T-helper 2 cell (primary cell): ENCODE data around the gene PSKH1.

Experiments used
- DNase-seq, 5 experiments: peaks; one replicate each; pipeline versions ENCODE4 v3.0.0 to v3.0.0-alpha.2; 2012 to 2022

The PSKH1 gene

DNA sequence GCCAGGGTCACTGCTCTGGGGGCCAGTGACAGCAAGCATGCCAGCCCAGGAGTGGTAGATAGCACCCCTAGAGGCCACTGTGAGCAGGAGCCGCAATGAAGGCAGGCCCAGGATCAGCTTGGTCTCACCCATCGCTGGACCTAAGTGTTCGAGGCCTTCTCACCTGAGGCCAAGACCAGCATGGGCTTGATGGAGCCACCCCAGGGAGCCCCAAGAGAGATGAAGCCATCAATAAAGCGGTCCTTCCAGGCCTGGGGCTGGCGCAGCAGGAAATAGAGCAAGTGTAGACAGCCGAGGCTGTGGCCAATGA, 49.1 kb downstream of the PSKH1 start:
- DNase-seq = peak in 2 of 5 experiments; percentile 15 to 42

DNA sequence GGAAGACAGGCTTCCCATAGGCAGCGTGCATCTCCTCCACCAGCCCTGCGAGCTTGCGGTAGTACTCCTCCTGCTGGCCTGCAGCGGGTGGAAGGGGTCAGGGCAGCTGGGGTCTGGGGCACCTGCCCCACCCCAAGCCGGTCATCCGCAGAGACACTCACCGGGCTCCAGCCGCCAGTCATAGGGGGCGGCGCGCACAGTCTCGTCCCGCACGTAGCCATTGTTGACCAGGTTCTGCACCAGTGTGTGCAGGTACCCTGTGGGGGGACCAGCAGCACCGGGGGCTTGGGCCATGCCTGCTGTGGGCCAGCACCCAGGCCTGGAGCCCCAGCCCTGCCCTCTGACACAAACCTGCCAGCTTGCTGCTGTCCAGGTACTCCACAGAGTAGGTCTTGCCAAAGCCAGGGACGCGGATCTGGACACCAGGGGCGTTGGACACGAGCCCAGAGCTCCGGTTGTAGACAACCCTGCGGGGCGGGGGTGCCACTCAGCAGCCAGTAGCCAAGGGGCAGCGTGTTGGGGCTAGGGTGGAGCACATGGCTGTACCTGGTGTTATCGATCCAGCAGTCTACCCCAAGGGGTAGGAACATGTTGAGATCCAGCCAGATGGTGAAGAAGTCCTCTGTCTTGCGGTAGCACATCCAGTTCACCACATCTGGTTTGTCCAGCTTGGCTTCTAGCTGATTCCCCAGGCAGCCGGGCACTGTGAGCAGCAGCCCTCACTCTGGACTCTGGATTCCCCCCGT, 49.6 kb downstream of the PSKH1 start:
- DNase-seq = no peak

DNA sequence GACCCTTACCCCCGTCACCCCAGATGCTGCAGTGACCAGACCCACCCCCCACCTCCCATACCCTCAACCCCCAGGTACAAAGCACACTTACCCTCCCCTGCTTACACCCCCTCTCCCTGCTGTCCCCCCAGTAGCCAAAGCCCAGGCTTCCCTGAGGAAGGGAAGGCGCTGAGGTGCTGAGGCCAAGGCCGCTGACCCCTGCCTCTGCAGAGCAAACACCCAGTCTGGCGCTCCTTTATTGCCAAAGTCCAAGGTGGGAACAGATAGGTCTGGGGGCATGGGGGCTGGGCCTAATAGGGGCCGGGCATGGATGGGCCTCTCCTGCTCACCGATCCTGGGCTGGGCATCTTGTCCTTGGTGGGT, 50.2 kb downstream of the PSKH1 start:
- DNase-seq = no peak

GRCh38 chr16:67943619-67944504, 50.8 kb downstream of the PSKH1 start, which contains the start of gene LCAT:
LCAT (minus strand) TSS chr16:67944120; CDS start chr16:67944101, 19 bp downstream.
- DNase-seq = no peak

DNA sequence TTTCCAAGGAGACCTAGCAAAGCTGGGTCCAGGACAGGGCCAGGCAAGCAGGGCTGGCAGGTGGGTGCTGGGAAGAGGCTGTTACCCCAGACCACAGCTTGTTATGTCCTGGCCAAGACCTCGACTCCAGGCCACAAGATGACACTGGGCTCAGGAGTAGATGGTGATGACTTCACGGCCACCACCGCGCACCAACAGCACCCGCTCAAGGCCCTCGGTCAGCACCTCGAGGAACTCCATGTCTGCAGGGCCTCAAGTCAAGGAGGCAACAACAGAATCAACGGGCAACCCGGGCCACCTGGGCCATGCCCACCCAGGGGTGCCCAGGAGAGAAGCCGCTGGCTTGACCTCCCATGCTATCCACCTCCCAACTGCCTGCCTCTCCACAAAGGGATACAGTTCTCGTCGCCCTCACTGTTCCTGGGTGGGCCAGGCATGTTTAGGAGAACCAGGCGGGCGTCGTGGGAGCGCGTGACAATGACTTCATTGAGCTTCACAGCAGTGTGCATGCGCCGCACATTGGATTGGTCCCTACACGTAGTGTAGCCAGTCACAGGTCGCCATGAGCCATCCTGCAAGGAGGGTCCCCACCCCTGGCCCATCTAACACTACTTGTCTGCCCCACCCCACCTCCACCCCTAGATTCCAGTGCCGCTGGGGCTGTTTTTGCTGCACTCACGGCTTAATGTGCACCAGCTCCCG, 51.8 kb downstream of the PSKH1 start:
- DNase-seq = no peak

GRCh38 chr16:67945392-67945933, 52.4 kb downstream of the PSKH1 start:
- no peak for DNase-seq

- DNase-seq = no peak
These were observed 53.1 kb downstream of the PSKH1 start for GRCh38 chr16:67946128-67946569.

- no peak for DNase-seq
These were observed 54.0 kb downstream of the PSKH1 start for GRCh38 chr16:67946966-67947558.

GRCh38 chr16:67948015-67948414, 55.0 kb downstream of the PSKH1 start:
- DNase-seq = no peak

DNA sequence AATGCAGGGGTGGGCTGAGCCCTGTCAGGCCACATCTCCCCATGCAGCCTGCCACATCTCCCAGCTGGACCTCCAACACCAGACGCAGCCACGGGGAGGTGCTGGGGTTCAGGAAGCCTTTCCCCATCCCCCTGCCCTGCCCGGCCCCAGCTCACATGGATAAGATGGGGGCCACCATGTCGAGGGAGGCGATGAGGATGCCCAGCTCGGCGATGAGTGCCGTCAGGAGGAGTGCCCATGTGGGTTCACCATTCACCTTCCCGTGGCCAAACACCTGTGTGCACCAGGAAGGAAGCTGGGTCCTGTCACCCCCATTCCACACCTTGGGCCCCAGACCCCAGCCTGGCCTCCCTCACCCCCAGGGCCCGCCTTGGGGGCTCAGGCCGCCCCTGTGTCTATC, 56.6 kb downstream of the PSKH1 start:
- DNase-seq = no peak

DNA sequence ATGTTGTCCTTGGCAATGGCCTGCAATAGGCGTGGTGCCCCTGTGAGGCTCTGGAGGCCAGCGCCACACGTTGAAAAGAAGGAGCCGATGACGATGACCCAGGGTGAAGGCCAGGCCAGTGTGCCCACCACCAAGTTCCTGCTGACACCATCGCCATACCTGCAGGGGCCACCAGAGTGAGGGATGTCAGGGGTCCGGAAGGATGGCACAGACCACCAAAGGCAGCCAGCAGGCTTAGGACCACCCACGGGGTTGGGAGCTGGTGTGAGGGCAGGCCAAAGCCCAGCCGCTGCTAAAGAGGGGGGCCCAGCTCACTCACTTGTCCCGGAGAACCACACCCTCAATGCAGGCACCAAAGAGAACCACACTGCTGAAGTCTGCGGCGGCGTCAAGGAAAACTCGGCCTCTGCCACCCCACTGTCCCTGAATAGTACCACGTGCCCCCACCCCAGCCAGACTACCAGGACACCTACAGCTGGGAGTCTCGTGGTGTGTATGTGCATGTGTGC, 57.3 kb downstream of the PSKH1 start:
- no peak for DNase-seq

GRCh38 chr16:67951485-67951884, 58.4 kb downstream of the PSKH1 start:
- no peak for DNase-seq

GRCh38 chr16:67953641-67954375, 60.8 kb downstream of the PSKH1 start:
- no peak for DNase-seq

GRCh38 chr16:67954421-67955196, 61.6 kb downstream of the PSKH1 start:
- DNase-seq = no peak

DNA sequence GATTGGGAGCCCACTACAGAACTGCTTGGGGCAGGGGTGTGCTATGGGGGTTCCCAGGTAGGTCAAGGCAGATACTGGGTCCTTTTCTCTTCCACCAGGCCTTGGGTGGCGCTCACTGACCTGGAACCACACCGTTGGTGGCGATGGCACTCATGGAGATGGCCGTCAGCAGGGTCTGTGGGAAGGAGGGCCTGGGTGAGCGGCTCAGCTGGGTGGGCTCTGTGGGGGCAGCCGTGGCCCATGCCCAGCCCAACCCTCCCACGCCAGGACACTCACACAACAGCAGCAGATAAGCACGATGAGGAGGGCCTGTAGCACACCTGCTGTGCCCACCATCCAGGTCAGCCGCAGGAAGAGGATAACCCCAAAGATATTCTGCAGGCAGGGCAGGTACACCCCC, 64.6 kb downstream of the PSKH1 start:
- no peak for DNase-seq

- DNase-seq = no peak
These were observed 66.7 kb downstream of the PSKH1 start for GRCh38 chr16:67959536-67960329.

GRCh38 chr16:67961551-67961957, 68.5 kb downstream of the PSKH1 start:
- DNase-seq = no peak

- DNase-seq = no peak
These were observed 69.1 kb downstream of the PSKH1 start for GRCh38 chr16:67962135-67962534.

DNA sequence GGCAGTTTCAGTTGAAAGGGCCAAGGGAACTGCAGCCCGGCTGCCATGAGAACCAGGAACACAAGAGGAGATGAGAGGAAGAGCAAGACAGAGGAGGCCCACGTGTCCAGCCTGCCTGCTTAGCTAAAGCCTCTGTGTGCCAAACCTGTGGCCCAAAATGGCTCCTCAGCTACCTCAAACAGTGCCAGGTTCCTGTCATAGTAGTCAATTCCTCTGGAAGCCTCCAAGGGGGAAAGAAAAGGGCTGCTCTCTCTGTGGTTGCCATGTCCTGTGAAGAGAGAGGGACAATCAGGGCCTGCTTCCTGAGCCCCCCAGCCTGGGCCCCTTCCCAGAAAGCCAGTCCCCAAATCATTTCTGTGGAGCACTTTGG, 70.2 kb downstream of the PSKH1 start:
- no peak for DNase-seq

- DNase-seq = no peak
These were observed 70.7 kb downstream of the PSKH1 start for GRCh38 chr16:67963662-67964321.
